K562 (cell line): ENCODE measurements around the gene ARHGAP26. TPM values are rescaled to one million over a fixed set of nuclear protein-coding genes. Genes with fewer than 3 reads are reported as not detected.
A peak's percentile ranks its signal among the peaks of the same experiment; 100 is the strongest.

Experiments used
- ATAC-seq: fragments of 200-7000 bp; cut with Tn5 transposase; 3 replicates; pipeline ENCODE4 v1.9.1; 2020; ENCODE audit warnings: moderate library complexity
- BruUV-seq: library from RNA; stranded (reverse); fragments of 400-500 nt; replicated peaks from 2 replicates; lab custom pipeline; 2021; lab: Mats Ljungman, UMichigan
- CTCF ChIA-PET: fragments of 300-600 bp; formaldehyde crosslinking; extraction: SDS; loops from one replicate; lab custom pipeline; 2021; ENCODE audit warnings: low intra/inter-chr PET ratio; lab: Yijun Ruan, JAX
- POLR2A ChIA-PET: fragments of 300-600, 350-650 bp; sonication (Branson Sonifier 250); formaldehyde crosslinking; extraction: SDS; loops from one replicate; lab custom pipeline; 2021; ENCODE audit warnings: antibody characterized with exemption, inconsistent platforms; lab: Yijun Ruan, JAX
- DNase-seq, 4 experiments: peaks; one replicate each; pipeline versions ENCODE4 v3.0.0 to v3.0.0-alpha.2; 2011 to 2018; ENCODE audit warnings: low spot score in 3 of 4, mixed read lengths in 3 of 4; ENCODE audit errors: extremely low read depth in 1 of 4
- FAIRE-seq: peaks from 2 replicates; lab custom pipeline; 2011; peaks lifted over from hg19 to GRCh38; lab: Jason Lieb, UNC
- H2AFZ ChIP-seq: 2 replicates; pipeline ENCODE4 v1.6.0; 2011; ENCODE audit warnings: low read depth, low read length, control low read depth, inconsistent platforms
- H3K27ac ChIP-seq: fragments of 200-600 bp; 3 replicates; pipeline ENCODE4 v1.8.0; 2011; ENCODE audit warnings: low read depth, mild to moderate bottlenecking, control low read depth, inconsistent platforms, low read length, moderate library complexity, mixed read lengths; ENCODE audit errors: extremely low read depth
- H3K27me3 ChIP-seq, 2 experiments: fragments of 300-600 bp in 1 of 2; 2 replicates in 1 of 2; 3 replicates in 1 of 2; pipeline versions ENCODE4 v1.6.0 to v1.8.0; 2011; ENCODE audit warnings: inconsistent platforms in 2 of 2, low read length in 2 of 2, mild to moderate bottlenecking in 1 of 2, mixed read lengths in 1 of 2, moderate library complexity in 1 of 2; ENCODE audit not compliant: control insufficient read depth in 2 of 2, insufficient read depth in 2 of 2
- H3K36me3 ChIP-seq: fragments of 300-600 bp; 3 replicates; pipeline ENCODE4 v1.8.0; 2011; ENCODE audit warnings: mild to moderate bottlenecking, low read length, inconsistent platforms; ENCODE audit not compliant: control insufficient read depth, insufficient read depth
- H3K4me1 ChIP-seq, 2 experiments: fragments of 200-600 bp in 1 of 2; replicated peaks in 1 of 2; 2 replicates in 1 of 2; 3 replicates in 1 of 2; pipeline versions ENCODE4 v1.5.1 to v1.8.0; 2011; ENCODE audit warnings: inconsistent platforms in 2 of 2, low read length in 2 of 2, mild to moderate bottlenecking in 1 of 2, mixed read lengths in 1 of 2, moderate library complexity in 1 of 2; ENCODE audit not compliant: control insufficient read depth in 2 of 2, insufficient read depth in 2 of 2
- H3K4me2 ChIP-seq: 2 replicates; pipeline ENCODE4 v1.6.1; 2011; ENCODE audit warnings: low read length, control low read depth, inconsistent platforms, mixed read lengths; ENCODE audit not compliant: insufficient read depth
- H3K4me3 ChIP-seq: fragments of 200-600 bp; sonication (generic), shearing (Covaris generic); 2 replicates; pipeline ENCODE4 v1.5.1; 2016; ENCODE audit warnings: control low read depth, inconsistent platforms
- H3K79me2 ChIP-seq: fragments of 200-600 bp; 3 replicates; pipeline ENCODE4 v1.8.0; 2011; ENCODE audit warnings: low read length, inconsistent platforms; ENCODE audit not compliant: control insufficient read depth, insufficient read depth
- H3K9ac ChIP-seq, 2 experiments: 2 replicates each; pipeline versions ENCODE4 v1.6.0 to v1.6.1; 2011; ENCODE audit warnings: low read depth in 2 of 2, low read length in 2 of 2, control low read depth in 1 of 2, inconsistent platforms in 1 of 2, mild to moderate bottlenecking in 1 of 2, mixed read lengths in 1 of 2; ENCODE audit not compliant: insufficient read depth in 1 of 2
- H3K9me1 ChIP-seq: one replicate; pipeline ENCODE4 v1.6.0; 2011; ENCODE audit warnings: inconsistent platforms, mild to moderate bottlenecking, low read length, moderate library complexity; ENCODE audit not compliant: control insufficient read depth, insufficient read depth
- H3K9me3 ChIP-seq: replicated peaks from 2 replicates; pipeline ENCODE4 v1.5.1; 2011; ENCODE audit warnings: low read depth, low read length, inconsistent platforms; ENCODE audit not compliant: control insufficient read depth, insufficient read depth
- H4K20me1 ChIP-seq: replicated peaks from 2 replicates; pipeline ENCODE4 v1.6.1; 2011; ENCODE audit warnings: low read length, inconsistent platforms, mixed read lengths; ENCODE audit not compliant: control insufficient read depth, insufficient read depth
- EWSR1 ChIP-seq: fragments of 450-650 bp; IDR thresholded peaks from 2 replicates; pipeline ENCODE4 v1.6.1; 2018; ENCODE audit warnings: borderline replicate concordance, mild to moderate bottlenecking, low read depth, moderate library complexity; ENCODE audit not compliant: partially characterized antibody
- LEF1 ChIP-seq: fragments of 450-650 bp; IDR thresholded peaks from 2 replicates; pipeline ENCODE4 v1.6.1; 2016; ENCODE audit warnings: mild to moderate bottlenecking
- MCM5 ChIP-seq: fragments of 450-650 bp; IDR thresholded peaks from 2 replicates; pipeline ENCODE4 v1.6.1; 2016; ENCODE audit warnings: low read depth
- MTA3 ChIP-seq: fragments of 450-650 bp; formaldehyde crosslinking; IDR thresholded peaks from 2 replicates; pipeline ENCODE4 v1.6.1; 2017; ENCODE audit warnings: mild to moderate bottlenecking, borderline replicate concordance
- NR2C2 ChIP-seq, 2 experiments: fragments of 200-800 bp in 1 of 2; sonication (Bioruptor generic) in 1 of 2; sonication (generic) in 1 of 2; formaldehyde crosslinking in 1 of 2; IDR thresholded peaks; 2 replicates each; pipeline versions ENCODE4 v1.6.1 to v1.8.0; 2016 to 2022; ENCODE audit warnings: mild to moderate bottlenecking in 1 of 2, missing compliant biosample characterization in 1 of 2, missing genetic modification characterization in 1 of 2, missing genetic modification reagents in 1 of 2
- POLR2AphosphoS5 ChIP-seq: IDR thresholded peaks from 2 replicates; pipeline ENCODE4 v1.6.1; 2011; ENCODE audit warnings: mild to moderate bottlenecking, low read depth, low read length, moderate library complexity; ENCODE audit not compliant: control insufficient read depth, insufficient read depth
- PYGO2 ChIP-seq: fragments of 450-650 bp; IDR thresholded peaks from 2 replicates; pipeline ENCODE4 v1.6.1; 2016; ENCODE audit warnings: mild to moderate bottlenecking, missing genetic modification characterization, moderate library complexity, missing compliant biosample characterization
- RHOXF2B ChIP-seq: fragments of 250-450 bp; sonication (Bioruptor Pico); conservative IDR thresholded peaks from 2 replicates; pipeline ENCODE4 v1.5.1; 2021
- SREBF2 ChIP-seq: sonication (generic); formaldehyde crosslinking; IDR thresholded peaks from 2 replicates; pipeline ENCODE4 v1.4.0; 2020; ENCODE audit warnings: mild to moderate bottlenecking, missing genetic modification reagents
- ZFX ChIP-seq: sonication (generic); formaldehyde crosslinking; IDR thresholded peaks from 2 replicates; pipeline ENCODE4 v1.8.0; 2022; ENCODE audit warnings: mild to moderate bottlenecking, missing genetic modification reagents, moderate library complexity
- ZNF274 ChIP-seq: IDR thresholded peaks from 2 replicates; pipeline ENCODE4 v1.6.1; 2011; ENCODE audit warnings: low read depth, mild to moderate bottlenecking, low read length, moderate library complexity, borderline replicate concordance
- WGBS: fragments of 100-300 bp; shearing (Covaris generic); methylation state at CpG from one replicate; pipeline ENCODE4 v1.1.6; 2016; ENCODE audit warnings: low coverage, mixed read lengths; ENCODE audit not compliant: insufficient coverage; ENCODE audit errors: missing lambda C conversion rate; 5-methylcytosine and 5-hydroxymethylcytosine counted together
- in situ Hi-C: fragments of 300-500 bp; cut with MboI; formaldehyde crosslinking; loops from 4 replicates; pipeline ENCODE4 v1.15.0; 2018; ENCODE audit warnings: inconsistent platforms, mixed read lengths
- intact Hi-C: fragments of 100-400 bp; cut with micrococcal nuclease; formaldehyde crosslinking; loops from 2 replicates; pipeline ENCODE4 v1.14.2; 2022
- polyA plus RNA-seq, 8 experiments: library from polyadenylated mRNA; depleted of rRNA in 4 of 8; stranded (reverse) in 5 of 8; unstranded in 3 of 8; fragments of >200 nt; fragmentation: Nextera tagmentation in 2 of 8; fragmentation: Illumina TruSeq in 1 of 8; extraction: Ambion mirVana in 2 of 8; extraction: Trizol in 1 of 8; gene quantifications; 2 replicates each; pipeline versions ENCODE4 v1.2.1 to v1.2.3, GENCODE V29; 2011 to 2014; ENCODE audit warnings: inconsistent platforms in 1 of 8, missing spikeins in 1 of 8
- total RNA-seq, 7 experiments: library from RNA; depleted of rRNA in 6 of 7; stranded (reverse); fragments of >200 nt in 6 of 7; fragmentation: Illumina TruSeq in 2 of 7; extraction: Trizol in 2 of 7; gene quantifications; 2 replicates each; pipeline versions ENCODE4 v1.2.1 to v1.2.3, GENCODE V29; 2011 to 2021; ENCODE audit warnings: low replicate concordance in 1 of 7
- TF ChIP-seq, protein P1 (sequence below), 3 experiments: fragments of 200-800 bp in 1 of 3; fragments of 250-450 bp in 1 of 3; fragments of 450-650 bp in 1 of 3; sonication (Bioruptor Pico) in 1 of 3; sonication (Bioruptor generic) in 1 of 3; formaldehyde crosslinking in 1 of 3; IDR thresholded peaks; 2 replicates each; pipeline versions ENCODE4 v1.6.1 to v1.8.0; 2016 to 2022; ENCODE audit warnings: mild to moderate bottlenecking in 2 of 3, missing genetic modification characterization in 2 of 3, missing compliant biosample characterization in 1 of 3, moderate library complexity in 1 of 3

Gene ARHGAP26
- total and polyA plus RNA-seq, 9 of the 15 experiments (the other 6 are each of a cell fraction or from before 2014, with no cell fraction given), result 0.13 to 1.1 (median 0.55) TPM

DNA sequence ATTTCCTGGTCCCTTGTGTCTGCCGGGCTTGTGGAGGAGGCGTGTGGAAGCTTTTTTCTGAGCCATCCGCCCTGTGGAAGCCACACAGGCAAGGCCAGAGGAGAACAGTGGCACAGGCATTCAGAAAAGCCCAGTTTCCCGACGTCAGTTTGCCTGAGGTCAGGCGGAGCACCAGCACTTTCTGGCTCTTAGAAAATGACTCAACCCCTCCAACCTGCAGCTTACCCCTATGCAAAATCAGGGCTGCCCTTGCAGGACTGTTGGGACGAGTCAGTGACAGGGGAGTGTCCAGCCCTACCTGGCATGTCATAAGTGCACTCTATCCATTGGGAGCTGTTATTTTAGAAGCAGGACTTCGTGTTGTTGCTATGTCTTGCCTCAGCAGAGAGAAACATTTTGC, 417.3 kb downstream of the ARHGAP26 start:
- FAIRE-seq (no peak), ATAC-seq (peak; percentile 20; the same call in 2 of the 3 replicates), DNase-seq (no peak)
- POLR2A ChIA-PET, result interaction anchor here (0.8 kb wide), 1 partner anchor 216 kb away, joined by 3 read pairs; the partner anchor contains the start of gene NR3C1
- H3K9me3 ChIP-seq, result no peaks in the 10 kb centered on the region
- no peak overlapping the region for H3K9ac ChIP-seq
- H3K4me3 ChIP-seq, result no peak overlapping the region
- H3K36me3 ChIP-seq, result no peaks in the 10 kb centered on the region
- H3K4me2 ChIP-seq, result no peak overlapping the region
- no peaks in the 10 kb centered on the region for H3K27me3 ChIP-seq
- CTCF ChIA-PET, result no interaction called here
- H2AFZ ChIP-seq, result peak overlapping the region; percentile 21; the same call in 1 of the 2 replicates
- TF ChIP-seq ZFX (CRISPR knock-in tag), result no peak
- TF ChIP-seq NR2C2 (CRISPR knock-in tag; IDR thresholded peaks at IDR 0.05), result no peak
- TF ChIP-seq NR2C2 (tag; IDR thresholded peaks at IDR 0.05), result no peak
- TF ChIP-seq LEF1, result no peak
- TF ChIP-seq ZNF274, result no peak
- TF ChIP-seq SREBF2 (CRISPR knock-in tag), result no peak
- no peak for TF ChIP-seq MTA3
- TF ChIP-seq EWSR1, result no peak
- TF ChIP-seq MCM5, result no peak
- no peak for TF ChIP-seq RHOXF2B
- TF ChIP-seq, protein P1, sequence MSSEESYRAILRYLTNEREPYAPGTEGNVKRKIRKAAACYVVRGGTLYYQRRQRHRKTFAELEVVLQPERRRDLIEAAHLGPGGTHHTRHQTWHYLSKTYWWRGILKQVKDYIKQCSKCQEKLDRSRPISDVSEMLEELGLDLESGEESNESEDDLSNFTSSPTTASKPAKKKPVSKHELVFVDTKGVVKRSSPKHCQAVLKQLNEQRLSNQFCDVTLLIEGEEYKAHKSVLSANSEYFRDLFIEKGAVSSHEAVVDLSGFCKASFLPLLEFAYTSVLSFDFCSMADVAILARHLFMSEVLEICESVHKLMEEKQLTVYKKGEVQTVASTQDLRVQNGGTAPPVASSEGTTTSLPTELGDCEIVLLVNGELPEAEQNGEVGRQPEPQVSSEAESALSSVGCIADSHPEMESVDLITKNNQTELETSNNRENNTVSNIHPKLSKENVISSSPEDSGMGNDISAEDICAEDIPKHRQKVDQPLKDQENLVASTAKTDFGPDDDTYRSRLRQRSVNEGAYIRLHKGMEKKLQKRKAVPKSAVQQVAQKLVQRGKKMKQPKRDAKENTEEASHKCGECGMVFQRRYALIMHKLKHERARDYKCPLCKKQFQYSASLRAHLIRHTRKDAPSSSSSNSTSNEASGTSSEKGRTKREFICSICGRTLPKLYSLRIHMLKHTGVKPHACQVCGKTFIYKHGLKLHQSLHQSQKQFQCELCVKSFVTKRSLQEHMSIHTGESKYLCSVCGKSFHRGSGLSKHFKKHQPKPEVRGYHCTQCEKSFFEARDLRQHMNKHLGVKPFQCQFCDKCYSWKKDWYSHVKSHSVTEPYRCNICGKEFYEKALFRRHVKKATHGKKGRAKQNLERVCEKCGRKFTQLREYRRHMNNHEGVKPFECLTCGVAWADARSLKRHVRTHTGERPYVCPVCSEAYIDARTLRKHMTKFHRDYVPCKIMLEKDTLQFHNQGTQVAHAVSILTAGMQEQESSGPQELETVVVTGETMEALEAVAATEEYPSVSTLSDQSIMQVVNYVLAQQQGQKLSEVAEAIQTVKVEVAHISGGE (CRISPR knock-in tag; IDR thresholded peaks at IDR 0.05), result no peak
- no peak for TF ChIP-seq POLR2AphosphoS5
- TF ChIP-seq PYGO2 (tag), result no peak
- WGBS, result 28% methylated on average over 8 of the region's 8 CpGs
- peaks cover 0 to 18% of the 10 kb centered on the region in 2 experiments; a peak in 4 of 5 replicates for H3K4me1 ChIP-seq
- no peaks in the 10 kb centered on the region for H3K9me1 ChIP-seq
- H4K20me1 ChIP-seq, result no peaks in the 10 kb centered on the region
- no TSS peak for BruUV-seq
- in situ Hi-C loops, result no loop called here
- no peak overlapping the region for H3K27ac ChIP-seq
- H3K79me2 ChIP-seq, result no peaks in the 10 kb centered on the region
- intact Hi-C loops, result no loop called here
